Measurements from ENCODE around the gene CD200R1L. TPM values are rescaled to one million over a fixed set of nuclear protein-coding genes. Genes with fewer than 3 reads are reported as not detected.

Gene CD200R1L
- total RNA-seq, 1 experiment from 2014 or later, result not detected

- Mint-ChIP-seq H3K27me3 (ENCODE audit: low read depth) (no peaks in the 10 kb centered on the region), H3K9me3 (peaks cover 19% of the 10 kb centered on the region in 2 experiments), H3K4me1 (no peaks in the 10 kb centered on the region), H3K36me3 (ENCODE audit: insufficient read depth in 1 of 3, low read depth in 3 of 3) (peaks cover 4 to 11% (median 8%) of the 10 kb centered on the region in 3 experiments), H3K4me3 (no peak overlapping the region), H3K27ac (no peak overlapping the region)
- Histone ChIP-seq H4K91ac (ENCODE audit: insufficient read length, low read depth, low read length) (no peak overlapping the region), H2BK12ac (ENCODE audit: insufficient read length, low read depth, low read length) (no peak overlapping the region), H3K56ac (ENCODE audit: insufficient read length, low read depth, low read length) (no peak overlapping the region), H3K9me3 (ENCODE audit: control insufficient read depth, low read depth, low read length) (no peaks in the 10 kb centered on the region), H3K27me3 (ENCODE audit: insufficient read depth, low read length) (no peaks in the 10 kb centered on the region), H4K5ac (ENCODE audit: insufficient read length, low read depth, low read length) (no peak overlapping the region), H4K20me1 (ENCODE audit: control insufficient read depth, insufficient read depth, insufficient read length) (no peaks in the 10 kb centered on the region), H4K8ac (replicated peaks; ENCODE audit: insufficient read length, low read depth, low read length) (no peak overlapping the region), H3K79me2 (ENCODE audit: insufficient read depth, low read length) (no peaks in the 10 kb centered on the region), H3T11ph (ENCODE audit: low read length) (no peak overlapping the region), H2BK120ac (ENCODE audit: low read depth, low read length, poor library complexity, severe bottlenecking) (no peak overlapping the region), H3K4me2 (ENCODE audit: insufficient read depth, insufficient read length, low read length) (no peak overlapping the region), H3K4me1 (ENCODE audit: insufficient read depth, low read length) (no peaks in the 10 kb centered on the region), H3K9ac (ENCODE audit: extremely low read depth, insufficient read length, low read length) (no peak overlapping the region), H3K27ac (ENCODE audit: insufficient read length, low read depth, low read length) (no peak overlapping the region), H3K14ac (ENCODE audit: insufficient read depth, low read length) (no peak overlapping the region), H2BK20ac (ENCODE audit: low read depth, low read length, poor library complexity, severe bottlenecking) (no peak overlapping the region), H3K79me1 (ENCODE audit: insufficient read depth, low read depth, low read length, poor library complexity, severe bottlenecking) (no peaks in the 10 kb centered on the region), H3K4ac (ENCODE audit: low read depth, low read length) (no peak overlapping the region), H3K18ac (ENCODE audit: insufficient read length, low read depth, low read length) (no peak overlapping the region), H3K23ac (ENCODE audit: insufficient read length, low read depth, low read length) (no peak overlapping the region), H2BK15ac (ENCODE audit: low read depth, low read length) (no peak overlapping the region), H2BK5ac (ENCODE audit: insufficient read length, low read length) (no peak overlapping the region), H2AK5ac (ENCODE audit: insufficient read length, low read length) (no peak overlapping the region), H2AFZ (ENCODE audit: low read length) (no peak overlapping the region), H3K23me2 (ENCODE audit: insufficient read length, low read depth, low read length, poor library complexity, severe bottlenecking) (no peaks in the 10 kb centered on the region)
- DNase-seq, result no peak
- no CpG with 5 or more reads among the region's 1 CpG for WGBS (ENCODE audit: extremely low coverage, insufficient read length, low lambda C conversion rate)
- no peak for TF ChIP-seq CTCF (conservative IDR thresholded peaks at IDR 0.05)
Observed at GRCh38 chr3:112845772-112846171, 892 bp downstream of the CD200R1L start.
